Neural cell (in vitro differentiated cells): ENCODE measurements around the gene ATP1B1. TPM values are rescaled to one million over a fixed set of nuclear protein-coding genes. Genes with fewer than 3 reads are reported as not detected.

Source experiments
- H2AFZ ChIP-seq: fragments of 200-600, 300-800 bp; sonication (generic), shearing (Covaris generic); 2 replicates; pipeline ENCODE4 v1.6.0; 2014; ENCODE audit warnings: low read depth, mild to moderate bottlenecking, antibody characterized with exemption, low read length, moderate library complexity
- H3F3A ChIP-seq: fragments of 200-600 bp; shearing (Covaris generic); 2 replicates; pipeline ENCODE4 v1.6.1; 2016; ENCODE audit warnings: mild to moderate bottlenecking, moderate library complexity, mixed read lengths, antibody characterized with exemption, low read length; ENCODE audit not compliant: insufficient read depth, poor library complexity, severe bottlenecking
- H3K27ac ChIP-seq: fragments of 200-600, 300-800 bp; sonication (generic), shearing (Covaris generic); 2 replicates; pipeline ENCODE4 v1.5.1; 2014; ENCODE audit warnings: mild to moderate bottlenecking, low read length, moderate library complexity
- H3K27me3 ChIP-seq: fragments of 300-800, 200-600 bp; sonication (generic), shearing (Covaris generic); 2 replicates; pipeline ENCODE4 v1.6.0; 2014; ENCODE audit warnings: mild to moderate bottlenecking, low read depth, low read length, moderate library complexity; ENCODE audit not compliant: insufficient read depth
- H3K36me3 ChIP-seq: fragments of 300-800, 200-600 bp; sonication (generic), shearing (Covaris generic); 2 replicates; pipeline ENCODE4 v1.5.1; 2014; ENCODE audit warnings: mild to moderate bottlenecking, antibody characterized with exemption, low read length, moderate library complexity; ENCODE audit not compliant: insufficient read depth
- H3K4me2 ChIP-seq: fragments of 300-800, 200-600 bp; sonication (generic), shearing (Covaris generic); 2 replicates; pipeline ENCODE4 v1.6.0; 2014; ENCODE audit warnings: mild to moderate bottlenecking, low read length
- H3K4me3 ChIP-seq: fragments of 300-800, 200-600 bp; sonication (generic), shearing (Covaris generic); 2 replicates; pipeline ENCODE4 v1.5.1; 2014; ENCODE audit warnings: mild to moderate bottlenecking, low read length, moderate library complexity
- H3K79me2 ChIP-seq: fragments of 200-600 bp; shearing (Covaris generic); replicated peaks from 2 replicates; pipeline ENCODE4 v1.6.0; 2014; ENCODE audit warnings: mild to moderate bottlenecking, low read length, moderate library complexity; ENCODE audit not compliant: insufficient read depth
- H3K9ac ChIP-seq: fragments of 300-800, 200-600 bp; sonication (generic), shearing (Covaris generic); 2 replicates; pipeline ENCODE4 v1.6.1; 2016; ENCODE audit warnings: mild to moderate bottlenecking, low read length, mixed read lengths
- H3K9me2 ChIP-seq: fragments of 200-600 bp; shearing (Covaris generic); 2 replicates; pipeline ENCODE4 v1.6.1; 2016; ENCODE audit warnings: mild to moderate bottlenecking, low read length, mixed read lengths; ENCODE audit not compliant: insufficient read depth
- H3K9me3 ChIP-seq: fragments of 200-600, 300-800 bp; sonication (generic), shearing (Covaris generic); 2 replicates; pipeline ENCODE4 v1.6.1; 2016; ENCODE audit warnings: mild to moderate bottlenecking, mixed run types, low read length, moderate library complexity, mixed read lengths
- H4K20me1 ChIP-seq: fragments of 200-600 bp; shearing (Covaris generic); 2 replicates; pipeline ENCODE4 v1.6.1; 2016; ENCODE audit warnings: mild to moderate bottlenecking, mixed run types; ENCODE audit not compliant: insufficient read depth
- EP300 ChIP-seq: fragments of 450-650 bp; conservative IDR thresholded peaks from 2 replicates; pipeline ENCODE4 v1.6.1; 2014; ENCODE audit warnings: antibody characterized with exemption, mild to moderate bottlenecking, moderate library complexity; ENCODE audit not compliant: poor library complexity, severe bottlenecking
- EZH2 ChIP-seq: fragments of 200-600, 300-800 bp; shearing (Covaris generic), sonication (generic); IDR thresholded peaks from 2 replicates; pipeline ENCODE4 v1.6.1; 2014; ENCODE audit warnings: antibody characterized with exemption, low read length, borderline replicate concordance, mild to moderate bottlenecking; ENCODE audit not compliant: insufficient read depth, poor library complexity, severe bottlenecking
- MXI1 ChIP-seq: fragments of 450-650 bp; conservative IDR thresholded peaks from 2 replicates; pipeline ENCODE4 v1.6.1; 2014; ENCODE audit warnings: antibody characterized with exemption, mild to moderate bottlenecking; ENCODE audit not compliant: poor library complexity, severe bottlenecking
- POLR2AphosphoS5 ChIP-seq: IDR thresholded peaks from 2 replicates; pipeline ENCODE4 v1.6.1; 2012
- RAD21 ChIP-seq: fragments of 450-650 bp; conservative IDR thresholded peaks from 2 replicates; pipeline ENCODE4 v1.6.1; 2014; ENCODE audit warnings: antibody characterized with exemption, mild to moderate bottlenecking, moderate library complexity
- SMC3 ChIP-seq: fragments of 450-650 bp; conservative IDR thresholded peaks from 2 replicates; pipeline ENCODE4 v1.6.1; 2014; ENCODE audit warnings: antibody characterized with exemption, mild to moderate bottlenecking, moderate library complexity; ENCODE audit not compliant: poor library complexity
- TAF1 ChIP-seq: IDR thresholded peaks from 2 replicates; pipeline ENCODE4 v1.6.1; 2012; ENCODE audit warnings: low read depth
- polyA plus RNA-seq: library from polyadenylated mRNA; depleted of rRNA; stranded (reverse); fragments of >200 nt; gene quantifications from 2 replicates; pipeline ENCODE4 v1.2.3, GENCODE V29; 2014
- TF ChIP-seq, protein P1 (sequence below): fragments of 450-650 bp; IDR thresholded peaks from 2 replicates; pipeline ENCODE4 v1.5.1; 2014; ENCODE audit warnings: antibody characterized with exemption, mild to moderate bottlenecking, moderate library complexity; ENCODE audit not compliant: poor library complexity, severe bottlenecking
- TF ChIP-seq, protein P2 (sequence below): IDR thresholded peaks from 2 replicates; pipeline ENCODE4 v1.6.1; 2012; ENCODE audit warnings: borderline replicate concordance

Gene ATP1B1
- polyA plus RNA-seq, 1 donor from 2014 or later, result 114 TPM

DNA sequence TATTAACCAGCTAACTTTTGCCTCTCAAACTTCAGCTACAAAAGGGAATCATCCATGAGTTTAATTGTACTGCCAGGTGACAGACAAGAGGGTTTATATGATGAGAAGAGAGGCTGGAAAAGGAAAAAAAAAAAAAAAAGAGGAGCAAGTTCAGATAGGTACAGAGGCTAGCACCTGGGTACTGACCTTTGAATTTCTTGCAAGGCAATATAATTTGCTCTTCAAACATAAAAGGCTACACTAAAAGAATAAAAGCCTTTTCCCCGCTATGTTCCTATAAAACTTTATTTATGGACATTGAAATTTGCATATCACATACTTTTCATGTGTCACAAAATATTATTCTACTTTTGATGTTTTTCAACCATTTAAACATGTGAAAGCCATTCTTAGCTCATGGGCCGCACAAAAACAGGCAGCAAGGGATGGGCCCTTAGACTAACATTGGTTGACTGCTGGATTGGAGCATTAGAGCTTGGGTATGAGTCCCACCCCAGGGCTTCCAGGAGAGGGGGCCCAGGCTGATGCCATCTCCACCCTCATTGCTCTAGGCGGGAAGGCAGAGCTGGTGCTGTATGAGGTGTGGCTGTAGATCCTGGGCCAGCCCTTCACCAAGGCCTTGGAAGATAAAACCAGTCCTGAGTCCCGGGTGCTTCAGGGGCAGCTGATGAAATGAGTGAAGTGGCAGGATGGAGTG, 44.3 kb downstream of the ATP1B1 start:
- H3K9me2 ChIP-seq, result no peaks in the 10 kb centered on the region
- H2AFZ ChIP-seq, result no peak overlapping the region
- no peak overlapping the region for H3K4me2 ChIP-seq
- H3F3A ChIP-seq, result no peaks in the 10 kb centered on the region
- no peaks in the 10 kb centered on the region for H3K36me3 ChIP-seq
- H4K20me1 ChIP-seq, result no peaks in the 10 kb centered on the region
- no peak for TF ChIP-seq POLR2AphosphoS5
- TF ChIP-seq, protein P1, sequence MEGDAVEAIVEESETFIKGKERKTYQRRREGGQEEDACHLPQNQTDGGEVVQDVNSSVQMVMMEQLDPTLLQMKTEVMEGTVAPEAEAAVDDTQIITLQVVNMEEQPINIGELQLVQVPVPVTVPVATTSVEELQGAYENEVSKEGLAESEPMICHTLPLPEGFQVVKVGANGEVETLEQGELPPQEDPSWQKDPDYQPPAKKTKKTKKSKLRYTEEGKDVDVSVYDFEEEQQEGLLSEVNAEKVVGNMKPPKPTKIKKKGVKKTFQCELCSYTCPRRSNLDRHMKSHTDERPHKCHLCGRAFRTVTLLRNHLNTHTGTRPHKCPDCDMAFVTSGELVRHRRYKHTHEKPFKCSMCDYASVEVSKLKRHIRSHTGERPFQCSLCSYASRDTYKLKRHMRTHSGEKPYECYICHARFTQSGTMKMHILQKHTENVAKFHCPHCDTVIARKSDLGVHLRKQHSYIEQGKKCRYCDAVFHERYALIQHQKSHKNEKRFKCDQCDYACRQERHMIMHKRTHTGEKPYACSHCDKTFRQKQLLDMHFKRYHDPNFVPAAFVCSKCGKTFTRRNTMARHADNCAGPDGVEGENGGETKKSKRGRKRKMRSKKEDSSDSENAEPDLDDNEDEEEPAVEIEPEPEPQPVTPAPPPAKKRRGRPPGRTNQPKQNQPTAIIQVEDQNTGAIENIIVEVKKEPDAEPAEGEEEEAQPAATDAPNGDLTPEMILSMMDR, result no peak
- TF ChIP-seq MXI1, result no peak
- TF ChIP-seq RAD21, result no peak
- TF ChIP-seq EP300, result no peak
- TF ChIP-seq EZH2, result no peak
- TF ChIP-seq, protein P2, sequence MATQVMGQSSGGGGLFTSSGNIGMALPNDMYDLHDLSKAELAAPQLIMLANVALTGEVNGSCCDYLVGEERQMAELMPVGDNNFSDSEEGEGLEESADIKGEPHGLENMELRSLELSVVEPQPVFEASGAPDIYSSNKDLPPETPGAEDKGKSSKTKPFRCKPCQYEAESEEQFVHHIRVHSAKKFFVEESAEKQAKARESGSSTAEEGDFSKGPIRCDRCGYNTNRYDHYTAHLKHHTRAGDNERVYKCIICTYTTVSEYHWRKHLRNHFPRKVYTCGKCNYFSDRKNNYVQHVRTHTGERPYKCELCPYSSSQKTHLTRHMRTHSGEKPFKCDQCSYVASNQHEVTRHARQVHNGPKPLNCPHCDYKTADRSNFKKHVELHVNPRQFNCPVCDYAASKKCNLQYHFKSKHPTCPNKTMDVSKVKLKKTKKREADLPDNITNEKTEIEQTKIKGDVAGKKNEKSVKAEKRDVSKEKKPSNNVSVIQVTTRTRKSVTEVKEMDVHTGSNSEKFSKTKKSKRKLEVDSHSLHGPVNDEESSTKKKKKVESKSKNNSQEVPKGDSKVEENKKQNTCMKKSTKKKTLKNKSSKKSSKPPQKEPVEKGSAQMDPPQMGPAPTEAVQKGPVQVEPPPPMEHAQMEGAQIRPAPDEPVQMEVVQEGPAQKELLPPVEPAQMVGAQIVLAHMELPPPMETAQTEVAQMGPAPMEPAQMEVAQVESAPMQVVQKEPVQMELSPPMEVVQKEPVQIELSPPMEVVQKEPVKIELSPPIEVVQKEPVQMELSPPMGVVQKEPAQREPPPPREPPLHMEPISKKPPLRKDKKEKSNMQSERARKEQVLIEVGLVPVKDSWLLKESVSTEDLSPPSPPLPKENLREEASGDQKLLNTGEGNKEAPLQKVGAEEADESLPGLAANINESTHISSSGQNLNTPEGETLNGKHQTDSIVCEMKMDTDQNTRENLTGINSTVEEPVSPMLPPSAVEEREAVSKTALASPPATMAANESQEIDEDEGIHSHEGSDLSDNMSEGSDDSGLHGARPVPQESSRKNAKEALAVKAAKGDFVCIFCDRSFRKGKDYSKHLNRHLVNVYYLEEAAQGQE, result no peak
- TF ChIP-seq TAF1, result no peak
- TF ChIP-seq SMC3, result no peak
- no peak overlapping the region for H3K9ac ChIP-seq
- no peak overlapping the region for H3K4me3 ChIP-seq
- H3K9me3 ChIP-seq, result no peaks in the 10 kb centered on the region
- no peak overlapping the region for H3K27ac ChIP-seq
- H3K79me2 ChIP-seq, result no peaks in the 10 kb centered on the region
- H3K27me3 ChIP-seq, result no peaks in the 10 kb centered on the region

DNA sequence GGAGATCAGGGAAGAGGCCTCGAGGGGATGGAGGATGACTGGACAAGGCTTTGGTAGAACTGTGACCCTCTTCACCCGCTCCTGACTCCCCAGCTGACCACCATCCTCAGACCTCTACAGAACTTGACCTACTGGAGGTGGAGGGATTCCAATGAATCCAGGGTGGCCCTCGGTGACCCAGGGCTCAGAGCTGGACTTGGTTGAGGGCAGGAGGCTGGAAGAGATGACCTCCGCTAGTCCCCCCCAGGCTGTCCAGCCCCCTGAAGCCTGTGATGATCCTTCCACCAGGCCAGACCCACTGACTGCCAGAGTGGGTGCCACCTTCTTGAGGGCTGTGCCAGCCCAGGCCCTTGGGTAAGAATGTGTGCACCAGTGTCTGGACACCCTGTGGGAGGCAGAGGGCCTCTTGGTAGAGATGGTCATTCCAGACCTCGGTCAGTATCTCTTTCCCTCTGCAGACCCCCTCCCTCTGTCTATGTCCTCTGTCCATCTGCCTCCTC, 44.9 kb downstream of the ATP1B1 start:
- Histone ChIP-seq H3K36me3 (no peaks in the 10 kb centered on the region), H3K9me3 (no peaks in the 10 kb centered on the region), H3K4me2 (no peak overlapping the region), H3K27me3 (no peaks in the 10 kb centered on the region), H3F3A (no peaks in the 10 kb centered on the region), H3K9ac (no peak overlapping the region), H3K9me2 (no peaks in the 10 kb centered on the region), H4K20me1 (no peaks in the 10 kb centered on the region), H3K79me2 (no peaks in the 10 kb centered on the region), H3K4me3 (no peak overlapping the region), H3K27ac (no peak overlapping the region), H2AFZ (no peak overlapping the region)
- TF ChIP-seq, protein P2, result no peak
- TF ChIP-seq EZH2 (no peak), POLR2AphosphoS5 (no peak), RAD21 (no peak), MXI1 (no peak), SMC3 (no peak), EP300 (no peak)
- TF ChIP-seq, protein P1, result no peak
